HepG2 (cell line): Measurements from ENCODE around the gene VAV2. TPM values are rescaled to one million over a fixed set of nuclear protein-coding genes. Genes with fewer than 3 reads are reported as not detected.

ENCODE experiments used
- ATAC-seq: fragments of 200-7000 bp; cut with Tn5 transposase; 3 replicates; pipeline ENCODE4 v1.9.1; 2020; ENCODE audit warnings: mild to moderate bottlenecking, moderate library complexity
- BruUV-seq: library from RNA; stranded (reverse); fragments of 400-500 nt; replicated peaks from 2 replicates; lab custom pipeline; 2021; lab: Mats Ljungman, UMichigan
- CTCF ChIA-PET: fragments of 300-600 bp; formaldehyde crosslinking; extraction: SDS; loops from one replicate; lab custom pipeline; 2021; ENCODE audit warnings: low total read pairs, inconsistent platforms, low intra/inter-chr PET ratio; lab: Yijun Ruan, JAX
- POLR2A ChIA-PET: fragments of 350-600 bp; sonication (Branson Sonifier 250); formaldehyde crosslinking; loops from one replicate; lab custom pipeline; 2020; ENCODE audit warnings: antibody characterized with exemption, inconsistent platforms; lab: Yijun Ruan, JAX
- DNase-seq: peaks from one replicate; pipeline ENCODE4 v3.0.0-alpha.2; 2015; ENCODE audit warnings: low spot score
- FAIRE-seq: peaks from 3 replicates; lab custom pipeline; 2011; peaks lifted over from hg19 to GRCh38; lab: Jason Lieb, UNC
- H2AFZ ChIP-seq: one replicate; pipeline ENCODE4 v1.6.1; 2011; ENCODE audit warnings: low read length, inconsistent platforms
- H3K27ac ChIP-seq: fragments of 300-600 bp; 3 replicates; pipeline ENCODE4 v1.8.0; 2011; ENCODE audit warnings: mixed run types, mild to moderate bottlenecking, mixed read lengths, low read length, inconsistent platforms; ENCODE audit not compliant: insufficient read depth; ENCODE audit errors: extremely low read length
- H3K27me3 ChIP-seq, 2 experiments: fragments of 200-600 bp in 1 of 2; 2 replicates in 1 of 2; 3 replicates in 1 of 2; pipeline versions ENCODE4 v1.6.0 to v1.8.0; 2011; ENCODE audit warnings: low read length in 2 of 2, mild to moderate bottlenecking in 2 of 2, moderate library complexity in 2 of 2, inconsistent platforms in 1 of 2; ENCODE audit not compliant: insufficient read depth in 2 of 2, control insufficient read depth in 1 of 2
- H3K36me3 ChIP-seq, 2 experiments: fragments of 200-600 bp in 1 of 2; replicated peaks in 1 of 2; 2 replicates in 1 of 2; 3 replicates in 1 of 2; pipeline versions ENCODE4 v1.5.1 to v1.8.0; 2011; ENCODE audit warnings: low read length in 2 of 2, inconsistent platforms in 1 of 2; ENCODE audit not compliant: insufficient read depth in 2 of 2, control insufficient read depth in 1 of 2
- H3K4me1 ChIP-seq: 2 replicates; pipeline ENCODE4 v1.5.1; 2012; ENCODE audit warnings: low read length, inconsistent platforms; ENCODE audit not compliant: insufficient read depth
- H3K4me2 ChIP-seq: 2 replicates; pipeline ENCODE4 v1.6.0; 2011; ENCODE audit warnings: low read depth, low read length, inconsistent platforms
- H3K4me3 ChIP-seq, 3 experiments: fragments of 200-600 bp in 1 of 3; sonication (generic), shearing (Covaris generic) in 1 of 3; replicated peaks in 1 of 3; 2 replicates each; pipeline ENCODE4 v1.5.1; 2011 to 2016; ENCODE audit warnings: low read length in 3 of 3, inconsistent platforms in 2 of 3, low read depth in 2 of 3, mild to moderate bottlenecking in 2 of 3, control low read depth in 1 of 3, mixed read lengths in 1 of 3; ENCODE audit not compliant: insufficient read depth in 1 of 3
- H3K79me2 ChIP-seq: one replicate; pipeline ENCODE4 v1.6.1; 2011; ENCODE audit warnings: low read length, inconsistent platforms; ENCODE audit not compliant: insufficient read depth
- H3K9ac ChIP-seq: 2 replicates; pipeline ENCODE4 v1.6.0; 2011; ENCODE audit warnings: mild to moderate bottlenecking, low read depth, low read length, inconsistent platforms; ENCODE audit not compliant: insufficient read depth
- H3K9me3 ChIP-seq: 2 replicates; pipeline ENCODE4 v1.5.1; 2012; ENCODE audit warnings: mild to moderate bottlenecking, low read length
- H4K20me1 ChIP-seq: 2 replicates; pipeline ENCODE4 v1.6.0; 2011; ENCODE audit warnings: inconsistent platforms, mild to moderate bottlenecking, low read length, moderate library complexity; ENCODE audit not compliant: insufficient read depth
- AGO1 ChIP-seq: fragments of 200-400 bp; formaldehyde crosslinking; IDR thresholded peaks from 2 replicates; pipeline ENCODE4 v1.6.1; 2017; ENCODE audit warnings: mild to moderate bottlenecking, low read depth, low read length, moderate library complexity; ENCODE audit not compliant: poor library complexity, severe bottlenecking
- DMAP1 ChIP-seq: IDR thresholded peaks from 2 replicates; pipeline ENCODE4 v1.6.1; 2016
- EP300 ChIP-seq, 3 experiments: sonication (generic) in 1 of 3; formaldehyde crosslinking in 1 of 3; IDR thresholded peaks; 2 replicates each; pipeline versions ENCODE4 v1.5.1 to v1.6.1; 2011 to 2020; ENCODE audit warnings: low read depth in 2 of 3, low read length in 2 of 3, borderline replicate concordance in 1 of 3, improper control_type of control experiment in 1 of 3, mild to moderate bottlenecking in 1 of 3, missing genetic modification reagents in 1 of 3, moderate library complexity in 1 of 3
- GLI4 ChIP-seq: sonication (generic); formaldehyde crosslinking; IDR thresholded peaks from 2 replicates; pipeline ENCODE4 v1.5.1; 2020; ENCODE audit warnings: missing genetic modification reagents, mild to moderate bottlenecking, moderate library complexity, borderline replicate concordance
- KAT2B ChIP-seq: fragments of 150-350 bp; IDR thresholded peaks from 2 replicates; pipeline ENCODE4 v1.6.1; 2014; ENCODE audit warnings: low read depth, low read length, borderline replicate concordance
- KDM3A ChIP-seq: IDR thresholded peaks from 2 replicates; pipeline ENCODE4 v1.6.1; 2018; ENCODE audit warnings: low read depth, missing compliant biosample characterization
- PRPF4 ChIP-seq: fragments of 200-400 bp; formaldehyde crosslinking; IDR thresholded peaks from 2 replicates; pipeline ENCODE4 v1.6.1; 2016; ENCODE audit warnings: low read length, low read depth; ENCODE audit not compliant: poor library complexity, severe bottlenecking
- REXO4 ChIP-seq: sonication (generic); formaldehyde crosslinking; IDR thresholded peaks from 2 replicates; pipeline ENCODE4 v1.8.0; 2022; ENCODE audit warnings: missing genetic modification reagents, mild to moderate bottlenecking, borderline replicate concordance
- STAG1 ChIP-seq: sonication (generic); formaldehyde crosslinking; IDR thresholded peaks from 2 replicates; pipeline ENCODE4 v1.4.0; 2020; ENCODE audit warnings: missing genetic modification reagents
- TRAFD1 ChIP-seq: sonication (generic); formaldehyde crosslinking; IDR thresholded peaks from 2 replicates; pipeline ENCODE4 v1.5.1; 2020; ENCODE audit warnings: missing genetic modification reagents, mild to moderate bottlenecking, borderline replicate concordance
- ZFP82 ChIP-seq: sonication (generic); formaldehyde crosslinking; IDR thresholded peaks from 2 replicates; pipeline ENCODE4 v1.5.1; 2020; ENCODE audit warnings: mild to moderate bottlenecking, missing genetic modification reagents, borderline replicate concordance
- ZNF460 ChIP-seq: sonication (generic); formaldehyde crosslinking; IDR thresholded peaks from 2 replicates; pipeline ENCODE4 v1.5.1; 2020; ENCODE audit warnings: missing genetic modification reagents, mild to moderate bottlenecking, borderline replicate concordance
- ZNF644 ChIP-seq: IDR thresholded peaks from 2 replicates; pipeline ENCODE4 v1.6.1; 2016; ENCODE audit warnings: low read depth
- ZNF768 ChIP-seq: sonication (generic); formaldehyde crosslinking; IDR thresholded peaks from 2 replicates; pipeline ENCODE4 v1.4.0; 2020; ENCODE audit warnings: missing genetic modification reagents
- ZNF788 ChIP-seq: sonication (generic); formaldehyde crosslinking; IDR thresholded peaks from 2 replicates; pipeline ENCODE4 v1.5.0; 2020; ENCODE audit warnings: mild to moderate bottlenecking, missing genetic modification reagents, borderline replicate concordance
- ZNF792 ChIP-seq: IDR thresholded peaks from 2 replicates; pipeline ENCODE4 v1.6.1; 2016
- ZSCAN9 ChIP-seq: IDR thresholded peaks from 2 replicates; pipeline ENCODE4 v1.6.1; 2016; ENCODE audit warnings: borderline replicate concordance
- WGBS: methylation state at CpG from one replicate; pipeline ENCODE4 v1.1.6; 2017; ENCODE audit warnings: low lambda C conversion rate; 5-methylcytosine and 5-hydroxymethylcytosine counted together
- in situ Hi-C: cut with HindIII; loops from 2 replicates; pipeline ENCODE4 v1.10.0; 2017; ENCODE audit warnings: low pct_unique_long_range_greater_than_20kb; ENCODE audit not compliant: extremely low pct_ligation_motif_present
- intact Hi-C: fragments of 100-400 bp; cut with micrococcal nuclease; formaldehyde crosslinking; loops from one replicate; pipeline ENCODE4 v1.10.0; 2022; ENCODE audit not compliant: unreplicated experiment
- polyA plus RNA-seq, 8 experiments: library from polyadenylated mRNA; depleted of rRNA in 3 of 8; stranded (reverse) in 7 of 8; unstranded in 1 of 8; fragments of >200 nt; fragmentation: Illumina TruSeq in 4 of 8; extraction: Trizol in 4 of 8; gene quantifications; 2 replicates each; pipeline versions ENCODE4 v1.2.1 to v1.2.3, GENCODE V29; 2011 to 2016; ENCODE audit warnings: low read depth in 4 of 8, missing spikeins in 1 of 8, mixed read lengths in 1 of 8; ENCODE audit not compliant: insufficient read depth in 1 of 8
- total RNA-seq, 5 experiments: library from RNA; depleted of rRNA; stranded (reverse); fragments of >200 nt; fragmentation: Illumina TruSeq; extraction: Trizol; gene quantifications; 2 replicates each; pipeline ENCODE4 v1.2.3, GENCODE V29; 2016; ENCODE audit warnings: low read depth in 1 of 5
- TF ChIP-seq, protein P1 (sequence below): sonication (generic); formaldehyde crosslinking; IDR thresholded peaks from 2 replicates; pipeline ENCODE4 v1.9.0; 2022; ENCODE audit warnings: missing genetic modification reagents, mild to moderate bottlenecking, borderline replicate concordance
- TF ChIP-seq, protein P2 (sequence below): sonication (generic); formaldehyde crosslinking; IDR thresholded peaks from 2 replicates; pipeline ENCODE4 v1.4.0; 2020; ENCODE audit warnings: mild to moderate bottlenecking, missing genetic modification reagents

The VAV2 gene
- total and polyA plus RNA-seq, 2 of the 13 experiments (the other 11 are each of a cell fraction or from before 2014, with no cell fraction given): 22.5 to 22.9 TPM

DNA sequence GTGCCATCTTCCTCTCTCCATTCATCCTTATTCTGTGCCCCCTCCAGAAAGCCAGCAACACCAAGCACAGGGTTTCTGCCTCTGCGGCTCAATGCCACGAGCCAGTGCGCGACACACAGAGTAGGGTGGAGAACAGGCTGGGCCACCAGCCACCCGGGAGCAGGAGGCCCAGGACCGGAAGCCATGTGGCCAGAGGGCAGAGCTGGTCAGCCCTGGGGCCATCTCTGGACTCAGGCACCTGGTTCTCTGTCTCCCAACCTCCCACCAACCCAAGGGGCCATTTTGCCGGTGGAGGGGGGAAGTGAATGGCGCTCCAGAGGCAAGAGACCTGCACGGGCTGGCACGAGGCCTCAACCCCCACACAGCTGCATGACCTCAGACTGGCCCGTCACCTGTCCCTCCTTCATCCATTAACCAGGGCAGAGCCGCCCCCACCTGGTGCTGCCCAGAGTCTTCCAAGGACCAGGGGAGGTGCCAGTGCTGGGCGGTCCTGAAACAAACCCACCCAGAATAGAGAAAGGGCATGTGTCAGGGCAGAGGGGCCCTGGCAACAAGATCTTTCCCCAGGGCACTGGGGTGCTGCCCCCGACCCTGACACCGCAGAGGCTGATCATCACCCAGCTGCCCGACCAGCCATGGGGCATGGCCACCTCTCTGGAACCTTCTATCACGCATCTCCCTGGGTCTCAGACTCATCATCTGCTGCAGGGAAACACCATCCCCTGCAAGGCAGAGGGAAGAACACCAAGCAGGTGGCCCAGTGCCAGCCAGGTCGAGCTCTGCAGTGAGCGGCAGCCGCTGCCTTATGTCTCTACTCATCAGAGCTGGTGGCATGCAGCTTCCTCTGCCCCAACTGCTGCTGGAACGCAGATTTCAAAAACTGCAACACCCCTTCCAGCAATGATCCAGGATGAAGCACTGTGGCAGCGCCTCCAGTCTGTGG, 11.9 kb downstream of the VAV2 start:
- POLR2A ChIA-PET: interaction anchor here (0.6 to 3.3 kb wide), 7 partner anchors 10 to 579 kb away, joined by 3 to 24 read pairs (median 13); partner anchors contain the start of gene BRD3OS
- CTCF ChIA-PET: no interaction called here
- TF ChIP-seq ZNF768 (CRISPR knock-in tag) (0 out of 2 replicates have a peak, but pooled peaks have one; percentile 9), DMAP1 (CRISPR knock-in tag) (0 out of 2 replicates have a peak, but pooled peaks have one; percentile 12), EP300 (IDR thresholded peaks at IDR 0.05; ENCODE audit: low read depth in 2 of 2, low read length in 2 of 2) (no peak), EP300 (CRISPR knock-in tag; IDR thresholded peaks at IDR 0.05; ENCODE audit: borderline replicate concordance) (no peak), AGO1 (no peak), REXO4 (CRISPR knock-in tag) (no peak), ZFP82 (CRISPR knock-in tag) (0 out of 2 replicates have a peak, but pooled peaks have one; percentile 13), KDM3A (CRISPR knock-in tag) (no peak), STAG1 (CRISPR knock-in tag) (peak; percentile 47), ZNF460 (CRISPR knock-in tag) (no peak), ZSCAN9 (CRISPR knock-in tag) (0 out of 2 replicates have a peak, but pooled peaks have one; percentile 4), ZNF788 (CRISPR knock-in tag) (no peak), GLI4 (CRISPR knock-in tag) (no peak), PRPF4 (no peak), ZNF792 (CRISPR knock-in tag) (no peak), KAT2B (no peak), TRAFD1 (CRISPR knock-in tag) (no peak), ZNF644 (CRISPR knock-in tag) (0 out of 2 replicates have a peak, but pooled peaks have one; percentile 26)
- TF ChIP-seq, protein P1, sequence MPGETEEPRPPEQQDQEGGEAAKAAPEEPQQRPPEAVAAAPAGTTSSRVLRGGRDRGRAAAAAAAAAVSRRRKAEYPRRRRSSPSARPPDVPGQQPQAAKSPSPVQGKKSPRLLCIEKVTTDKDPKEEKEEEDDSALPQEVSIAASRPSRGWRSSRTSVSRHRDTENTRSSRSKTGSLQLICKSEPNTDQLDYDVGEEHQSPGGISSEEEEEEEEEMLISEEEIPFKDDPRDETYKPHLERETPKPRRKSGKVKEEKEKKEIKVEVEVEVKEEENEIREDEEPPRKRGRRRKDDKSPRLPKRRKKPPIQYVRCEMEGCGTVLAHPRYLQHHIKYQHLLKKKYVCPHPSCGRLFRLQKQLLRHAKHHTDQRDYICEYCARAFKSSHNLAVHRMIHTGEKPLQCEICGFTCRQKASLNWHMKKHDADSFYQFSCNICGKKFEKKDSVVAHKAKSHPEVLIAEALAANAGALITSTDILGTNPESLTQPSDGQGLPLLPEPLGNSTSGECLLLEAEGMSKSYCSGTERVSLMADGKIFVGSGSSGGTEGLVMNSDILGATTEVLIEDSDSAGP (CRISPR knock-in tag): no peak; the same call in 1 of the 2 replicates
- TF ChIP-seq, protein P2, sequence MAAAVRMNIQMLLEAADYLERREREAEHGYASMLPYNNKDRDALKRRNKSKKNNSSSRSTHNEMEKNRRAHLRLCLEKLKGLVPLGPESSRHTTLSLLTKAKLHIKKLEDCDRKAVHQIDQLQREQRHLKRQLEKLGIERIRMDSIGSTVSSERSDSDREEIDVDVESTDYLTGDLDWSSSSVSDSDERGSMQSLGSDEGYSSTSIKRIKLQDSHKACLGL (CRISPR knock-in tag): no peak

More for the DNA sequence above, 11.9 kb downstream of the VAV2 start:
- Histone ChIP-seq H3K27me3 (no peaks in the 10 kb centered on the region), H2AFZ (no peak overlapping the region), H3K4me3 (peak overlapping the region; percentile 48 to 73 (median 48); a peak in 5 of 6 replicates), H3K4me2 (peak overlapping the region; percentile 95), H3K4me1 (peaks cover 70% of the 10 kb centered on the region), H4K20me1 (peaks cover 8% of the 10 kb centered on the region; the same call in 1 of the 2 replicates), H3K27ac (peak overlapping the region; percentile 92), H3K9ac (peak overlapping the region; percentile 68), H3K36me3 (peaks cover 0 to 8% of the 10 kb centered on the region in 2 experiments; a peak in 1 of 5 replicates), H3K9me3 (no peaks in the 10 kb centered on the region), H3K79me2 (peaks cover 95% of the 10 kb centered on the region)
- no peak for FAIRE-seq
- in situ Hi-C loops: no loop called here
- no TSS peak for BruUV-seq
- no peak for DNase-seq
- intact Hi-C loops: loop anchor here (1.0 to 5.0 kb wide), 3 partner anchors 10 to 58 kb away; no protein-coding TSS in a partner anchor
- 28% methylated on average over 7 of the region's 22 CpGs for WGBS
- ATAC-seq: peak; percentile 43
